AG10803 (cell line): Measurements from ENCODE around the gene TF.

ENCODE experiments used
- DNase-seq: peaks from one replicate; pipeline ENCODE4 v3.0.0; 2010; ENCODE audit warnings: low read depth
- H3K4me3 ChIP-seq: 2 replicates; pipeline ENCODE4 v1.5.1; 2011; ENCODE audit warnings: mild to moderate bottlenecking, low read length, control low read depth
- TF ChIP-seq, protein P1 (sequence below): conservative IDR thresholded peaks from 2 replicates; pipeline ENCODE4 v1.5.1; 2011; ENCODE audit warnings: mild to moderate bottlenecking, low read length, control low read depth, inconsistent platforms

Gene TF

DNA sequence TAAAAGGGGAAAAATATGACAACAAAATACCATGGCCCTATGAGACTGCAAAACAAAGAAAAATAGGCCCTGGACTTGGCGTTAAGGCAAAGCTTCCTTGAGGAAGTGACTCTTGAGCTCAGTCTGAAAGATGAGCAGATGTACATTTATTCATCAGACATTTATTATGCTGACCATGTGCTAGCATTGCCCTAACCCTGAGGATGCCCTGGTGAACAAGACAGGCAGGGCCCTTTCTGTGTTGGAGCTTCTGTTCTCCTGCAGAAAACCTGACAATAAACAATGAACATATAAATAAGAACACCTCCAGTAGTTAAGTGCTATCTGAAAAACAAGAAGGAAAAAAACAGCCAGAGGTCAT lies 12.4 kb downstream of the TF start:
- no peak for DNase-seq
- TF ChIP-seq, protein P1, sequence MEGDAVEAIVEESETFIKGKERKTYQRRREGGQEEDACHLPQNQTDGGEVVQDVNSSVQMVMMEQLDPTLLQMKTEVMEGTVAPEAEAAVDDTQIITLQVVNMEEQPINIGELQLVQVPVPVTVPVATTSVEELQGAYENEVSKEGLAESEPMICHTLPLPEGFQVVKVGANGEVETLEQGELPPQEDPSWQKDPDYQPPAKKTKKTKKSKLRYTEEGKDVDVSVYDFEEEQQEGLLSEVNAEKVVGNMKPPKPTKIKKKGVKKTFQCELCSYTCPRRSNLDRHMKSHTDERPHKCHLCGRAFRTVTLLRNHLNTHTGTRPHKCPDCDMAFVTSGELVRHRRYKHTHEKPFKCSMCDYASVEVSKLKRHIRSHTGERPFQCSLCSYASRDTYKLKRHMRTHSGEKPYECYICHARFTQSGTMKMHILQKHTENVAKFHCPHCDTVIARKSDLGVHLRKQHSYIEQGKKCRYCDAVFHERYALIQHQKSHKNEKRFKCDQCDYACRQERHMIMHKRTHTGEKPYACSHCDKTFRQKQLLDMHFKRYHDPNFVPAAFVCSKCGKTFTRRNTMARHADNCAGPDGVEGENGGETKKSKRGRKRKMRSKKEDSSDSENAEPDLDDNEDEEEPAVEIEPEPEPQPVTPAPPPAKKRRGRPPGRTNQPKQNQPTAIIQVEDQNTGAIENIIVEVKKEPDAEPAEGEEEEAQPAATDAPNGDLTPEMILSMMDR = no peak

DNA sequence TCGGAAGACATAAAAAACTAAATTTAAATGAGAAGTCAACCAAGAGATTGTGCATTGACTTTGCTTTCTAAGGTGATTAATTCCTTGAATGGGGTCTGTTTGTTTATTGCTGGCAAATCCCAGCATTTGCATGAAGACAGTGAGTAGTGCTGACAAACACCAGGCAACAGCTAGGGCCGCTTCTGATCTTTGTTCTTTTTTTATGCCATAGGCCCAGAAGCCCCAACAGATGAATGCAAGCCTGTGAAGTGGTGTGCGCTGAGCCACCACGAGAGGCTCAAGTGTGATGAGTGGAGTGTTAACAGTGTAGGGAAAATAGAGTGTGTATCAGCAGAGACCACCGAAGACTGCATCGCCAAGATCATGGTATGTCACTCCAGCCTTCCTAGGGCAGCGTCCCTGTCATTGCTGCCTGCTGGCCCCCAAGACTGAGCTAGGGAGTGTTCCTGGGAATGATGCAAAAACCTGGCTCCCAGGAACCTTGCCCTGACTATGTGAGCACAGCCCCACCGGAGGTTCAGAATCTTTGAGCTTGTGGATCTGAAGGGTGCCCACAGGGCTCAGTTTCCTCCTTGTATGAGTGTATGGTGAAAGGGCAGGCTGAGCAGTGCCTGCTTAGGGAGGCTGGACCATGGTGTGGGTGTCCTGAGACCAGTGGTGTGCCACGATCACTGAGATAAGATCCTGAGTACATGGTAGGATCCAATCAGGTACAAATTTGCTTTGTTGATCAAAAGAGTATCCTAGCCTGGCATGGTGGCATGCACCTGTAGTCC lies 13.0 kb downstream of the TF start:
- no peak for DNase-seq
- TF ChIP-seq, protein P1 = no peak
- no peak overlapping the region for H3K4me3 ChIP-seq

More for the DNA sequence above, 12.4 kb downstream of the TF start:
- H3K4me3 ChIP-seq = no peak overlapping the region

- no peak for DNase-seq
- no peak overlapping the region for H3K4me3 ChIP-seq
- TF ChIP-seq, protein P1 = no peak
Measured at GRCh38 chr3:133759740-133760305, 13.6 kb downstream of the TF start.

DNA sequence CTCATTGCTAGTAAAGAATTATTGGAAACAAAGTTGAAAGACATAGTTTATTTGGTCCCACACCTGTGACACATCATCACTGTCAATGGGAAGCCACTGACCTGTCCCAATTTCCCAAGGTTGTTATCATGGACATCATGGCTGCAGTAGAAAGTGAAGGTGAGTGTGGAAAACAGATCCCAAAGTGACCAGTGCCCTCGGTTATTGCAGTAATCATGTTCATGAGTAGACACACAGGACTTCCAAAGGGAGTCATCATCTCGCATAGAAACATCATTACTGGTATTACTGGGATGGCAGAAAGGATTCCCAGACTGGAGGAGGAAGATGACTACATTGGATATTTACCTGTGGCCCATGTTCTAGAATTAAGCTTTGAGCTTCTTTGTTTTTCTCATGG lies 14.7 kb downstream of the TF start:
- TF ChIP-seq, protein P1 = no peak
- no peak overlapping the region for H3K4me3 ChIP-seq
- DNase-seq = no peak

GRCh38 chr3:133761605-133762484 lies 15.7 kb downstream of the TF start:
- H3K4me3 ChIP-seq = no peak overlapping the region
- no peak for DNase-seq
- TF ChIP-seq, protein P1 = no peak

DNA sequence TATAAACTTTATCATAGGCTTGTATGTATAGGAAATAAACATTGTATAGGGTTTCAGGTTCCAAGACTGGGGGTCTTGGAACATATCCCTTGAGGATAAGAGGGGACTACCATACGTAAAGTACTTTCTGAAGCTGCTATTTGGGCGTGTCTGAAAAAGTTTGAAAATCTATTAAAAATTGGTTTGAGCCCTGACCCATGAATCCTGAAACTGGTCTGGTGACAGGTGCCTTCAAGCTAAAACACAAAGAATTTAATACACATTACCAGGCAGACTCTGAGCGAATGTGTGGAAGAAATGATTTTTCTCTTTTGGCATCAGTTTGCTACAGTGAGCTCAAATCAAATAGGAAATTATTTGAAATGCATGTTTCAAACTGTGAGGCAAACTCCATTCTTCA lies 16.3 kb downstream of the TF start:
- no peak for DNase-seq
- TF ChIP-seq, protein P1 = no peak

More for the DNA sequence above, 16.3 kb downstream of the TF start:
- no peak overlapping the region for H3K4me3 ChIP-seq
